Esophagus squamous epithelium (tissue), 5 donors: ENCODE data around the gene BLVRA. TPM values are rescaled to one million over a fixed set of nuclear protein-coding genes. Genes with fewer than 3 reads are reported as not detected.
"Not testable (repeated sequence)": the region's sequence is repeated elsewhere in the genome, so short reads cannot be mapped to it uniquely, and the experiment has no call there.

Experiments used
- DNase-seq: peaks from one replicate; lab custom pipeline; 2025; lab: John Stamatoyannopoulos, UW
- H3K27ac ChIP-seq, 4 donors: fragments of 200-600 bp; sonication (generic); one replicate each; pipeline ENCODE4 v1.5.1; 2016 to 2019; ENCODE audit warnings: mild to moderate bottlenecking in 1 of 4
- H3K27me3 ChIP-seq, 4 donors: fragments of 200-600 bp; sonication (generic); 1 replicate in 3 of 4; 2 replicates in 1 of 4; pipeline versions ENCODE4 v1.5.1 to v1.6.0; 2017 to 2021; ENCODE audit warnings: antibody characterized with exemption in 1 of 4
- H3K36me3 ChIP-seq, 3 donors: fragments of 200-600 bp; sonication (generic); one replicate each; pipeline ENCODE4 v1.5.1; 2016 to 2019
- H3K4me1 ChIP-seq, 3 donors: fragments of 200-600 bp; sonication (generic); one replicate each; pipeline ENCODE4 v1.5.1; 2017 to 2019
- H3K4me3 ChIP-seq, 4 donors: fragments of 200-600 bp; sonication (generic); 1 replicate in 3 of 4; 2 replicates in 1 of 4; pipeline ENCODE4 v1.5.1; 2016 to 2019; ENCODE audit warnings: mild to moderate bottlenecking in 2 of 4, moderate library complexity in 1 of 4
- H3K9me3 ChIP-seq, 3 donors: fragments of 200-600 bp; sonication (generic); one replicate each; pipeline ENCODE4 v1.5.1; 2016 to 2019
- CTCF ChIP-seq, 6 experiments: fragments of 450-650 bp in 4 of 6; fragments of 200-600 bp in 2 of 6; sonication (generic) in 2 of 6; IDR thresholded peaks; one replicate each; pipeline ENCODE4 v1.5.1; 2016 to 2019; ENCODE audit warnings: antibody characterized with exemption in 6 of 6, mild to moderate bottlenecking in 4 of 6, moderate library complexity in 4 of 6
- POLR2A ChIP-seq, 4 donors: fragments of 450-650 bp; IDR thresholded peaks; one replicate each; pipeline ENCODE4 v1.6.1; 2017; ENCODE audit warnings: antibody characterized with exemption in 4 of 4, mild to moderate bottlenecking in 4 of 4, moderate library complexity in 3 of 4
- WGBS, 2 donors: methylation state at CpG; one replicate each; pipeline ENCODE4 v1.1.5; 2018; 5-methylcytosine and 5-hydroxymethylcytosine counted together
- intact Hi-C: fragments of 100-400 bp; cut with DNase I; formaldehyde crosslinking; loops from one replicate; pipeline ENCODE4 v1.15.0; 2022
- total RNA-seq, 4 donors: library from RNA; depleted of rRNA; stranded (reverse); fragments of >200 nt; gene quantifications; one replicate each; pipeline ENCODE4 v1.1.0, GENCODE V29; 2016
- donor health status: DM: yes; HTN: yes; CAD: no.

The BLVRA gene
- 10 to 100 TPM; 34.2 to 83.2 (median 60.4) TPM for total RNA-seq

- Histone ChIP-seq H3K4me3 (peak within 1 kb of the TSS; percentile 82 to 96 (median 92)), H3K9me3 (no peaks in the 10 kb centered on the region), H3K27me3 (no peaks in the 10 kb centered on the region), H3K4me1 (peaks cover 14 to 61% (median 23%) of the 10 kb centered on the region in 3 donors), H3K36me3 (no peaks in the 10 kb centered on the region), H3K27ac (peak within 1 kb of the TSS; percentile 90 to 94 (median 94))
- intact Hi-C loops, result no loop called here
- no peak for DNase-seq
- WGBS, 2 donors, result 0 to 50% methylated on average over 1 to 2 of the region's 67 CpGs
- TF ChIP-seq POLR2A (IDR thresholded peaks at IDR 0.05) (peak in 1 of 4 donors; percentile 55), CTCF (IDR thresholded peaks at IDR 0.05) (no peak)
Observed at GRCh38 chr7:43758029-43758821, at the start of gene BLVRA. BLVRA (plus strand) TSS chr7:43758680; CDS start chr7:43771159, 12,479 bp downstream.

- Histone ChIP-seq H3K27ac (no peak overlapping the region), H3K9me3 (no peaks in the 10 kb centered on the region), H3K4me3 (no peak overlapping the region), H3K27me3 (no peaks in the 10 kb centered on the region), H3K36me3 (no peaks in the 10 kb centered on the region), H3K4me1 (peaks cover 0 to 8% (median 0%) of the 10 kb centered on the region in 3 donors)
- no peak for TF ChIP-seq CTCF (IDR thresholded peaks at IDR 0.05)
- no peak for TF ChIP-seq POLR2A (IDR thresholded peaks at IDR 0.05)
- intact Hi-C loops, result no loop called here
- 89 to 94% methylated on average over 1 of the region's 1 CpG for WGBS, 2 donors
- DNase-seq, result no peak
Observed at GRCh38 chr7:43711503-43711902, 47.0 kb upstream of the BLVRA start.

GRCh38 chr7:43715966-43716365, 42.5 kb upstream of the BLVRA start:
- intact Hi-C loops, result not testable (repeated sequence)

GRCh38 chr7:43716598-43716997, 41.9 kb upstream of the BLVRA start:
- no peak for DNase-seq
- H3K4me1 ChIP-seq, result peaks cover 0 to 4% (median 0%) of the 10 kb centered on the region in 3 donors
- H3K9me3 ChIP-seq, result no peaks in the 10 kb centered on the region
- H3K4me3 ChIP-seq, result no peak overlapping the region
- H3K27ac ChIP-seq, result no peak overlapping the region
- no peaks in the 10 kb centered on the region for H3K36me3 ChIP-seq
- intact Hi-C loops, result no loop called here
- no peak for TF ChIP-seq CTCF (IDR thresholded peaks at IDR 0.05)
- no peak for TF ChIP-seq POLR2A (IDR thresholded peaks at IDR 0.05)
- WGBS, 2 donors, result 84 to 86% methylated on average over 2 of the region's 2 CpGs
- no peaks in the 10 kb centered on the region for H3K27me3 ChIP-seq

More at GRCh38 chr7:43715966-43716365, 42.5 kb upstream of the BLVRA start:
- not testable (repeated sequence) for H3K4me1 ChIP-seq, H3K27me3 ChIP-seq, H3K27ac ChIP-seq, H3K9me3 ChIP-seq, H3K4me3 ChIP-seq, H3K36me3 ChIP-seq, DNase-seq
- WGBS, 2 donors, result 100% methylated on average over 2 of the region's 2 CpGs

GRCh38 chr7:43721193-43721806, 37.2 kb upstream of the BLVRA start:
- TF ChIP-seq CTCF (IDR thresholded peaks at IDR 0.05) (peak; percentile 52 to 78 (median 70)), POLR2A (IDR thresholded peaks at IDR 0.05) (no peak)
- Histone ChIP-seq H3K27me3 (no peaks in the 10 kb centered on the region), H3K27ac (no peak overlapping the region), H3K9me3 (no peaks in the 10 kb centered on the region), H3K4me3 (no peak overlapping the region), H3K36me3 (no peaks in the 10 kb centered on the region), H3K4me1 (peaks cover 0 to 43% (median 3%) of the 10 kb centered on the region in 3 donors)
- intact Hi-C loops, result loop anchor here (10.0 kb wide), 1 partner anchor 114 kb away; no protein-coding TSS in a partner anchor
- no peak for DNase-seq
- 36 to 37% methylated on average over 2 of the region's 2 CpGs for WGBS, 2 donors
